HUES48 (cell line): Measurements from ENCODE around the gene RANBP17.
"Not testable (repeated sequence)": the region's sequence is repeated elsewhere in the genome, so short reads cannot be mapped to it uniquely, and the experiment has no call there.

Experiments
- H3K27ac ChIP-seq: one replicate; pipeline ENCODE4 v1.7.0; 2013; ENCODE audit warnings: low read depth, low read length, inconsistent platforms
- H3K27me3 ChIP-seq: 2 replicates; pipeline ENCODE4 v1.6.1; 2013; ENCODE audit warnings: mild to moderate bottlenecking, low read length; ENCODE audit not compliant: control insufficient read depth, insufficient read depth
- H3K36me3 ChIP-seq: 2 replicates; pipeline ENCODE4 v1.6.1; 2013; ENCODE audit warnings: low read length; ENCODE audit not compliant: control insufficient read depth, insufficient read depth
- H3K4me1 ChIP-seq: 2 replicates; pipeline ENCODE4 v1.6.1; 2013; ENCODE audit warnings: mild to moderate bottlenecking, low read length; ENCODE audit not compliant: control insufficient read depth, insufficient read depth
- H3K4me3 ChIP-seq: 2 replicates; pipeline ENCODE4 v1.5.1; 2013; ENCODE audit warnings: mild to moderate bottlenecking, low read depth, low read length
- H3K9ac ChIP-seq: 2 replicates; pipeline ENCODE4 v1.6.1; 2013; ENCODE audit warnings: mild to moderate bottlenecking, low read depth, low read length, moderate library complexity
- H3K9me3 ChIP-seq: 2 replicates; pipeline ENCODE4 v1.6.1; 2013; ENCODE audit warnings: low read length; ENCODE audit not compliant: control insufficient read depth, insufficient read depth

The RANBP17 gene

GRCh38 chr5:171175746-171176145 is 313.9 kb downstream of the RANBP17 start:
- Histone ChIP-seq H3K27ac (no peak overlapping the region), H3K27me3 (no peaks in the 10 kb centered on the region), H3K9me3 (no peaks in the 10 kb centered on the region), H3K4me3 (no peak overlapping the region), H3K9ac (no peak overlapping the region), H3K36me3 (no peaks in the 10 kb centered on the region), H3K4me1 (no peaks in the 10 kb centered on the region)

- H3K4me1 ChIP-seq, H3K27ac ChIP-seq, H3K9me3 ChIP-seq, H3K9ac ChIP-seq, H3K36me3 ChIP-seq, H3K27me3 ChIP-seq, H3K4me3 ChIP-seq: not testable (repeated sequence)
Observed at GRCh38 chr5:171178190-171178589, 316.4 kb downstream of the RANBP17 start.

GRCh38 chr5:171188016-171188415 is 326.2 kb downstream of the RANBP17 start:
- no peak overlapping the region for H3K27ac ChIP-seq
- no peaks in the 10 kb centered on the region for H3K36me3 ChIP-seq
- H3K4me3 ChIP-seq = no peak overlapping the region
- no peaks in the 10 kb centered on the region for H3K9me3 ChIP-seq
- H3K9ac ChIP-seq = no peak overlapping the region
- H3K4me1 ChIP-seq = no peaks in the 10 kb centered on the region
- H3K27me3 ChIP-seq = no peaks in the 10 kb centered on the region

- no peaks in the 10 kb centered on the region for H3K9me3 ChIP-seq
- H3K27ac ChIP-seq = no peak overlapping the region
- no peak overlapping the region for H3K9ac ChIP-seq
- H3K27me3 ChIP-seq = no peaks in the 10 kb centered on the region
- no peak overlapping the region for H3K4me3 ChIP-seq
- no peaks in the 10 kb centered on the region for H3K36me3 ChIP-seq
- no peaks in the 10 kb centered on the region for H3K4me1 ChIP-seq
Observed at GRCh38 chr5:171189442-171189841, 327.6 kb downstream of the RANBP17 start.

GRCh38 chr5:171192111-171192510 is 330.3 kb downstream of the RANBP17 start:
- Histone ChIP-seq H3K4me1 (no peaks in the 10 kb centered on the region), H3K9ac (no peak overlapping the region), H3K4me3 (no peak overlapping the region), H3K36me3 (no peaks in the 10 kb centered on the region), H3K9me3 (no peaks in the 10 kb centered on the region), H3K27me3 (no peaks in the 10 kb centered on the region), H3K27ac (no peak overlapping the region)

- H3K27ac ChIP-seq = no peak overlapping the region
- H3K4me1 ChIP-seq = peaks cover 6% of the 10 kb centered on the region; the same call in 1 of the 2 replicates
- H3K9me3 ChIP-seq = no peaks in the 10 kb centered on the region
- no peak overlapping the region for H3K4me3 ChIP-seq
- H3K27me3 ChIP-seq = peaks cover 2% of the 10 kb centered on the region; the same call in 1 of the 2 replicates
- no peak overlapping the region for H3K9ac ChIP-seq
- H3K36me3 ChIP-seq = no peaks in the 10 kb centered on the region
Observed at GRCh38 chr5:171201310-171201709, 339.5 kb downstream of the RANBP17 start.

- H3K27ac ChIP-seq = no peak overlapping the region
- H3K27me3 ChIP-seq = peaks cover 2% of the 10 kb centered on the region; the same call in 1 of the 2 replicates
- H3K9me3 ChIP-seq = no peaks in the 10 kb centered on the region
- peaks cover 6% of the 10 kb centered on the region; the same call in 1 of the 2 replicates for H3K4me1 ChIP-seq
- H3K36me3 ChIP-seq = no peaks in the 10 kb centered on the region
- no peak overlapping the region for H3K4me3 ChIP-seq
- H3K9ac ChIP-seq = no peak overlapping the region
Observed at GRCh38 chr5:171205375-171205774, 343.6 kb downstream of the RANBP17 start.

GRCh38 chr5:171207256-171207847 is 345.5 kb downstream of the RANBP17 start:
- no peaks in the 10 kb centered on the region for H3K9me3 ChIP-seq
- no peak overlapping the region for H3K27ac ChIP-seq
- no peak overlapping the region for H3K9ac ChIP-seq
- no peaks in the 10 kb centered on the region for H3K4me1 ChIP-seq
- H3K27me3 ChIP-seq = peaks cover 2% of the 10 kb centered on the region; the same call in 1 of the 2 replicates
- no peaks in the 10 kb centered on the region for H3K36me3 ChIP-seq
- no peak overlapping the region for H3K4me3 ChIP-seq

- Histone ChIP-seq H3K9ac (no peak overlapping the region), H3K9me3 (no peaks in the 10 kb centered on the region), H3K27me3 (no peaks in the 10 kb centered on the region), H3K4me1 (peaks cover 3% of the 10 kb centered on the region; the same call in 1 of the 2 replicates), H3K36me3 (no peaks in the 10 kb centered on the region), H3K4me3 (no peak overlapping the region), H3K27ac (no peak overlapping the region)
Observed at GRCh38 chr5:171221916-171222315, 360.1 kb downstream of the RANBP17 start.

- no peak overlapping the region for H3K9ac ChIP-seq
- H3K4me1 ChIP-seq = peaks cover 3% of the 10 kb centered on the region; the same call in 1 of the 2 replicates
- no peaks in the 10 kb centered on the region for H3K27me3 ChIP-seq
- no peak overlapping the region for H3K27ac ChIP-seq
- H3K36me3 ChIP-seq = no peaks in the 10 kb centered on the region
- H3K9me3 ChIP-seq = no peaks in the 10 kb centered on the region
- no peak overlapping the region for H3K4me3 ChIP-seq
Observed at GRCh38 chr5:171223927-171224326, 362.1 kb downstream of the RANBP17 start.

GRCh38 chr5:171226096-171226754 is 364.4 kb downstream of the RANBP17 start:
- H3K27ac ChIP-seq = no peak overlapping the region

More at GRCh38 chr5:171226096-171226754, 364.4 kb downstream of the RANBP17 start:
- Histone ChIP-seq H3K4me3 (no peak overlapping the region), H3K36me3 (no peaks in the 10 kb centered on the region), H3K4me1 (peaks cover 3% of the 10 kb centered on the region; the same call in 1 of the 2 replicates), H3K9ac (no peak overlapping the region), H3K9me3 (no peaks in the 10 kb centered on the region), H3K27me3 (no peaks in the 10 kb centered on the region)
